Measurements from ENCODE around the gene CRYBA4. TPM values are rescaled to one million over a fixed set of nuclear protein-coding genes. Genes with fewer than 3 reads are reported as not detected.
"Not testable (repeated sequence)": the region's sequence is repeated elsewhere in the genome, so short reads cannot be mapped to it uniquely, and the experiment has no call there.

CRYBA4 gene
- total RNA-seq, 1 donor from 2014 or later: not detected

DNA sequence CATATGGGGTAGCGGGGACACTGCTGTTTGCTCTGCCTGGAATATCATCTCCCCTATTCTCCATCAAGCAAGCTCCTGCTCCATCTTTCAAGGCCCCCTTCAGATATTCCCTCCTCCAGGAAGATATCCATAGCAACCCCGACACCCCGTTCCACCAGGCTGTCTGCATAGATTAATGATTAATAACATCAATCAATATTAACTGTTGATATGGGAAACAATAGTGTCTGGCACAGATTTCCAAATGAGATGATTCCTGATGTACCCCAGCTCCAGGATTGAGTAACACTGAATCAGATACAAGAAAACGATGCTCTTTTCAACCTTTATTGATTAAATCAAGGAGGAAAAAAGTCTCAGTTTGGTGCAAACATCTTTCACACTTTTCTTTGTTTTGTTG, 24.3 kb upstream of the CRYBA4 start:
- ATAC-seq: no peak

DNA sequence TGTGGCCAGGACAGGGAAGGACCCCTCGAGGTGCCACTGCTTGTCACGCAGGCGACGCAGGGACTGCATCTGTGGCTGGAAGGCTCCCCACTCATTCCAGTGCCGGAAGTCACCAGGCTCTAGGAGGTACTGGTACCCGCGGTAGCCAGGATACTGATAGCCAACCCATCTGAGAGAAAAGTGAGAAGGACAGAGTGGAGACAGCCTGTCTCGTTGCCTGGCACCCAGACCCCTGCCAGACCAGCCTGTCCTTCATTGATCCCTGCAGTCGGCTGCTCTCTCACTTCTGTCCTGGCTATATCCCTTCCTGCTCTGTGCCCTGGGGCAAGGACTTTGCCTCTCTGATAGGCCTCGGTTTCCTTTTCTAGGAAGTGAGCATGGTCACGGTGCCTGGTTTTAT, 22.3 kb upstream of the CRYBA4 start:
- no peak for ATAC-seq

DNA sequence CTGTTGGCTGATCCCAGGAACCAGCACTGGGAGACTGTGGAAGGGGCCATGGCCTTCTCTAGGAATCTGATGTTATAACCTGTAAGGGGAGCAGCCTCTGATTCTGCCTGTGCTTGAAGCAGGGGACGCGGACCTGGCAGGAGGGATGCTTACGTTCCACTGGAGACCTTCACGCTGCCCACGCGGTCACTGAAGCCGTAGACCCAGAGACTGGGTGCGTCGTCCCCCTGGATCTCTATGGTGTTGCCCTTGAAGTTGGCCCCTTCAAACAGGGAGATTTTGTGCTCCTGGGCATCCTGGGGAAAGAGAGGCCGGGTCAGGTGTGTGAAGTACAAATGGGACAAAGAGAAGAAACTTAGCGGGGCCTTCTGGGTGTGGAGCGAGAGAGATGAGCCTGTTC, 20.0 kb upstream of the CRYBA4 start:
- ATAC-seq: no peak

DNA sequence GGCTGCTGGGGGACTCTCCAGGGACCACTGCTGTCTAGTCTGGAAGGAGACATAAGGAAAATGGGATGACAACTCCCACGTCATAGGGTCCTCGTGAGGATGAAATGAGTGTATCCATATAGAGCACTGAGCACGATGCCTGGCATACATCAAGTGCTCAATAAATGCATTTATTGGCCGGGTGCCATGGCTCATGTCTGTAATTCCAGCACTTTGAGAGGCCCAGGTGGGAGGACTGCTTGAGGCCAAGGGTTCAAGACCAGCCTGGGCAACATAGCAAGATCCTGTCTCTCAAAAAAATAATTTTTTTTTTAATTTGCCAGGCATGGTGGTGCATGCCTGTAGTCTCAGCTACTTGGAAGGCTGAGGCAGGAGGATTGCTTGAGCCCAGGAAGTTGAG, 19.6 kb upstream of the CRYBA4 start:
- ATAC-seq: no peak

DNA sequence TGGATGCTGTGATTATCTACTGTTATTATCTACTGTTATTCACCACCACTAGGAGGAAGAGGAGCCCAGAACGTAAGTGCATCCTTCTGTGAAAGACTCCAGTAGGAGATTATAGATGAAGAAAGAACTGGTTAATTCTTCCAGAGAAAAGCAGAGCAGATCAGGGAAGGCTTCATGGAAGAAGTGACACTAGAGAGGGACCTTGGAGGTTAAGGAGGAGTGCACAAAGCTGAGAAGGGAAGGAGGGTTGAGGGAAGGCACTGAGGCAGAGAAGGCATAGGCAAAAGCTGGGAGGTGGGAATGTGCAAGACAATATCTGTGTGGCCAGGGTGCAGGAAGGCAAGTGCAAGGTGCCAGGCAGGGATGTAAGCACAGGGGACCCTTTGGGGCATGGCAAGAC, 17.4 kb upstream of the CRYBA4 start:
- ATAC-seq: no peak

DNA sequence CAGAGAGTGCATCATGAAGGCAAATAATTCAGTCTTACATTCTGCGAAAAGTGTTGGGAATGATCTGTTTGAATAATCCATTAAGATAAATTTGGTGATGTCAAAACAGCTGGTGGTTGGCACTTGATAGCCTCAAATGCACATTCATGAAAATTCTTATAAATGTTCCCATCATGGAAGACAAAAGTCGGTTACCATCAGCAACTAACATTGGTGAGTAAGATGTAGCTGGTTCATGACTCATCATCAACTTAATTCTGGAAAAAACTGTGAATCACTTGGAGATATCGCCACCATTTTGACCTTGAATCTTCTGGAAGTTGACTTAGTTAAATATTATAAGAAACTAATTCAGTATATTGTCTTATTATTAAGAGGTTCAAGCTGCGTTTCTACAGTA, 15.2 kb upstream of the CRYBA4 start:
- ATAC-seq: no peak

DNA sequence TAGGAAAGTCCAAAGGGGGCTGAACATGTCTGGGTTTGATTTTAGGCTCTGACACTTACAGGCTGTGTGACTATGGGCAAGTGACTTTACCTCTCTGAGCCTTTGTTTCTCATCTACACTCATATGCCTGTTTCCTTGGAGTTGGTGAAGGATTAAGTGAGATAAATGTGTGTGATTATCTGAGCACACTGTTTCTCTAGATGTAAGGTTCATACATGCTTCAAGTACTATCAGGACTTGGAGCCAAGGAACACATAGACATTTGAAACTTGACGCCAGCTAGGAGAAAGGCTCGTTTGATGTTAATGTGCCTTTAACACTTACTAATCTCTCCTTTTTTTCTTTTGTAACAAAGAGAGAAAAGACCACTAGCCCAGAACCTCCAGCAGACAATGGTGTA, 13.6 kb upstream of the CRYBA4 start:
- ATAC-seq: no peak

DNA sequence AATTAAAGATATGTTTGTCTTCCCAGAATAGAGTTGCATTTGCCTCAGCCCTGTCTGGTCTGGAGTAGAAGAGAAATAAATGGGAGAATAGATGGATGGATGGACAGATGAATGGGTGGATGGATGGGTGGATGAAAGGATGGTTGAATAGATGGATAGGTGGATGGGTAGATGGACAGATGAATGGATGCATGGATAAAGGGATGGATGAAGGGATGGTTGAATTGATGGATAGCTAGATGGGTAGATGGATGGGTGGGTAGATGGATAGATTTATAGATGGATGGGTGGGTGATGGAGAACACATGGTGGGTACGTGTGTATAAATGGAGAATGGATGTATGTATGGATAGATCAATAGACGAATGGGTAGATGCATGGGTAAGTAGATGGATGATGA, 12.5 kb upstream of the CRYBA4 start:
- ATAC-seq: no peak

DNA sequence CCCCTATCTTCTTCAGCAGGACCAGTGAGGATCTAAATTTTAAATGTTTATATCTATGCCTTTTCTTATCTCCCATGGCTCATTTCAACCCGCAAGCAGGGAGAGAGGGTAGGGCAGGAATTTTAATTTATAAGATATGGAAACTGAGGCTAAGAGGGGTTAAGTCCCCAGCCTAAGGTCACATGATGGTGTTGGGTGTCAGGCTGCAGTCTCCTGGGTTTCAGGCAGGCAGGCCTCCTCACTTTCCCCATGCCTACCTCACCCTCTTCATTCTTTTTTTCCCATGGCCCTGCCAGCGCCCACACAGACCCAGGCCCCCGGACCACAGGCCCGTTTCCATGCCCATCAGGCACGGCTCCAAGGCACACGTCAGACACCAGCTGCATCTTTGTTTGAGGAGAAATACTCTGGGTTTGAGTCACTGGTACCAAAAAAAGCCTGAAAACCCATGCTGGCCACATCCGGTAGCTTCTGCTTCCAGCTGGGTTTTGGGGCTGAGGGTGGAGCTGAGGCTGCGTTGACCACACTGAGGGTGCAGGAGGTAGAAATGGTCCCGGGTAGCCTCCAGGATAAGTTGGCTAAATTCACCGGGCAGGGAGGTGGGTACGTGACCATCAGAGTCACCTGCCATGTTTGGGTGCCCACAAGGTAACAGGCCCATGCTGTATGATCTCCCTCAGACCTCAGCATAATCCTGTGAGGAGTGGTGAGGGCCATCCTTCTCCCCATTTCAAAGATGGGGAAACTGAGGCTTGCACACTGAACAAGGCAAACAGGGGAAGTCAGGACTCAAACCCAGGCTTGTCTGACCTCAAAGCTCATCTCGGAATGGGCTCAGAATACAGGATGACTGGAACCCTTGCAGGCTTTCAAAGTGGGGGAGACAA, 11.4 kb upstream of the CRYBA4 start:
- ATAC-seq: no peak

DNA sequence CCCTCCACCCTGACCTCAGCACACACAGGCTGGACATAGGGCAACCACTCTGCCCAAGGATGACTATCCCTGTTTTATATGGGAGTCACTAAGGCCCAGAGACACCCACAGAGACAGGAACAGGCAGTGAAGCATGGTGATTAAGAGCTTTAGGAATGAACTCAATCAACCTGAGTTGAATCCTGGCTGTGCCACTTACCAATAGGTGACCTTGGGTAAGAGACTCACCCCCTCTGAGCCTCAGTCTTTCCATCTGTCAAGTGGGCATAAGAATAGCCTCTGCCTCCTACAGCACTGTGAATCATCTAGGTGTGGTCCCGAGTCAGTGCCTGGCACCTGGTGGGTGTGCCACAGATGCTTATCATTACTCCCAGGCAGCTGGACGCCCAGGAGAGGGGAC, 10.8 kb upstream of the CRYBA4 start:
- ATAC-seq: peak; percentile 32

DNA sequence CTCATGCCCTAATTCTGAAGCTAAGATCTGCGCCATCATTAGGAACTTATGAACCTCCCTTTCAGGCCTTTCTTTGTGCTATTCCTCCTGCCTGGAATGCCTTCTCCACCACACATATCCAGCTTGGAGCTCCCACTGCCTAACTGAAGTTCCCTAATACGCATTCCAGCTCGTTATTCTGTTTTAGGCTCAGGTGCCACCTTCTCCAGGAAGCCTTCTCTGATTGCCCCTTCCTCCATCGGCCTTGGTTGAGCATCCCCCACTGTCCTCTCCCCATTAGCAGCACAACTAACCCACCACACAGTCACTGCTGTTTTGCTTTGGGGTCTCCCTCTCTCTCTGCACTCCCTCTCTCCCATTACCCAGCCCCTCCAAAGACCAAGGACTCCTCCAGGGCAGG, 9.1 kb upstream of the CRYBA4 start:
- ATAC-seq: no peak

DNA sequence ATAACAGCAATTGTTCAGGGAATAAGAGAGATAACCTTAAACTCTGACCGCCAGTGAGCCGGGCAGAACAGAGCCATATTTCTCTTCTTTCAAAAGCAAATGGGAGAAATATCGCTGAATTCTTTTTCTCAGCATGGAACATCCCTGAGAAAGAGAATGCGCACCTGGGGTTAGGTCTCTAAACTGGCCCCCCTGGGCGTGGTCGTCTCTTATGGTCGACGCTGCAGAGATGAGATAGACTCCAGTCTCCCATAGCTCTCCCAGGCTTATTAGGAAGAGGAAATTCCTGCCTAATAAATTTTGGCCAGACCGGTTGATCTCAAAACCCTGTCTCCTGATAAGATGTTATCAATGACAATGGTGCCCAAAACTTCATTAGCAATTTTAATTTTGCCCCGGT, 8.0 kb upstream of the CRYBA4 start:
- not testable (repeated sequence) for ATAC-seq

DNA sequence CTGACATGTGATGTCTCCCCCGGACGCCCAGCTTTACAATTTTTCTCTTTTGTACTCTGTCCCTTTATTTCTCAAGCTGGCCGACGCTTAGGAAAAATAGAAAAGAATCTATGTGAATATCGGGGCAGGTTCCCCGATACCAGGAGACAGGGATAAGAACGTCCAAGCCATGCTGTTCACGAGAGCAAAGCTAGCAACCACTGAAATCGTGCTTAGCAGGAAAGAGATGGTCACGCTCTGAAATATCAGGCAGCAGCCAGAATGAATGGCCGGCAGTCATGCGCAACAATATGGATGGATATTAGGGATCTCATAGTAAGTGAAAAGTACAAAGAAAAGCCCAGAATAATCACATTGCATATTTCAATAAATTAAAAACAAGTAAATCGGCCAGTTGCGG, 7.4 kb upstream of the CRYBA4 start:
- no peak for ATAC-seq

DNA sequence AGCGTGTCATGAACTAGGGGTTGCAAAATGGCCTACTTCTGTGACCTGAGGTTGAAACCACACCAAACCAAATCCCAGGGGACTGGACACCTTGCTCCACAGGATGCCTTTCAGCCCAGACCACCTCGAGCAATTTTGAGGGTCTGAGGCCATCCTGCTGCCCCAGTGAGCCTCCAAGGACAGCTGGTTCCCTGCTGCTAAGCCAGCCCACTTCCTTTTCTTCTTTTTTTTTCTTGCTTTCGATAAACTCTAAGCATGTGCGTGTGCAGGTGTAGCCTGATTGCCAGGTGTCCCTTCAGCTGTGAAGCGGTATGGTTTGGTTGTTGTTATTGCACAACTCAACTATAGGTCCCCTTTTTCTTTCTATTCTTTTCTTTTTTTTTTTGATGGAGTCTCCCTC, 6.6 kb upstream of the CRYBA4 start:
- no peak for ATAC-seq

DNA sequence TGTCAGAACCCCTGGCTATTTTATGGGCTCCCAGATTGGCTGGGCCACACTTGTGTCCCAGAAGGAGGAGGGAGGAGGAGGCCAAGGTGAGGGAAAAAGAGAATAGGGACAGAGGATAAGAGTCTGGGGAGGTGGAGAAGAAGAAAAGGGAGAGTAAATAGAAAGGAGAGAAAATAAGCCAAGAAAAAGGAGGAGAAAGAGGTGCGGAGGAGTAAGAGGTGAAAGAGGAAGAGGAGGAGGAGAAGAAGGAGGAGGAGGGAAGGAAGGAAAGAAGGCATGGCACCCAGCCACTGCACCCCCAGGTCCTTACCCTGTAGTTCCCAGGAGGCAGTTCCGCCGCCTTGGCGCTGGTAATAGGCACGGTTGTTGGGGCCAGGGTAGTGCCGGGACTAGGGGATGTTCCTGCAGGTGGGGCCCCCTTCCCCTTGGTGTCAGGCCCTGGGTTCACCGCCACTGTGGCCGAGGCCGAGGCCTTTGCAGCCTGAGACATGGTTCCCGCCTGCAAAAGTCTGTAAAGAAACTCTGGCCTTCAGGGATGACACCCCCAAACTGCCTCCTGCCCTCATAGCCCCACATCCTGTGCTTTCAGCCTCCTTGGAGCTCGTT, 5.8 kb upstream of the CRYBA4 start:
- no peak for ATAC-seq

DNA sequence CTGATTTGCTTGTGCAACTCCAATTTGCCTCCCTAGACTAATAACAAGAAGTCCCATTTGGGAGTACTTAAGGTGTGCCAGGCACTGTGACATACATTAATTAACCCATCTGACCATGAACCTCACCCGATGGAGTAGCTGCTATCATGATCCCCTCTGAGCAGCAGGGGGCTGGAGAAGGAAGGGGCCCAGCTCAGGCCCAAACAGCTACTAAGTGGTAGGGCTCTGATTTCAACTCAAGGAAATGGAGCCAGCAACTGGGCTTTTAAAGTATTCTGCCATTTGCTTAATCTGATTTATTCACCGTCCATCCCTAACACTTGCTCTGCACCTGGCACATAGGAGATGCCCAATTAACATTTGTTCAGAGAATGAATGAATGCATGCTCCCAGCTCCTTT, 5.1 kb upstream of the CRYBA4 start:
- no peak for ATAC-seq

DNA sequence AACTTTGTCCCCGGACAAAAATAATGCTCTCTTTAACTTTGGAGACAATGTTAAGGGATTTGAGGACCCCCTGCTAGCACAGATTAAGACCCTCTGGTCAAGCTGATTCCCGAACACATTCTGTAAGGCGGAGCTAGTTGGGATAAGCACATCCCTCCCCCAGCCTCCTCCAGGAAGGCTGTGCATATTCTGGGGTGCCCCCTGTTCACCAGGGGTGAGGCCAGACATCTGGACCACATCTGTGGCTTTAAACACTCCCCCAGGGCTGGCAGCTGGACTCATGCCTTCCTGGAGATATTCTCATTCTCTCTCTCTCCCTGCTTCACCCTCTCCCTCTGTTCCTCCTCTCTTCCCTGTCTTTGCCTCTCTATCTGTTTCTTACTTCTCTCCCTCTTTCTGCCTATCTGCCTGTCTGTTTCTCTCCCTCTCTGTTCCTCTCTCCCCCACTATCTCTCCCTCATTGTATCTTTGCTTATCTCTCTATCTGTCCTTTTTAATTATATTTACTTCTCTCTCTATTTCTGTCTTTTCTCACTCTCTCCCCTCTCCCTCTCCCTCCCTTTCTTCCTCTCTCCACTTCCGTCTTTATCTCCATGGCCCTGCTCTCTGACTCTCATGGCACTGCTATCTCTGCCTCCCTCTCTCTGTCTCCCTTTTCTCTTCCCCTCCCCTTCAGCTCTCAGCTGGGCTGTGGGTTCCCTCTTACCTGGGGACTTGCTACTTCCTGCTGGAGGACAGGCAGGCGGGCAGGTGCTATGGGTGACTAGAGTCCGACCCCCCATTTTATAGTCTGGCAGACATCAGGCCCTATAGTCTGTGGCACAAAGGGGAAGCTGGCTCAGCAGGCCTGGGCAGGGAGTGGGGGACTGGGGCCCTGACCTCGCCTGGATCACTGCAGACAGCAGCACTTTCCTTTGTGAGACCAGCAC, 4.2 kb upstream of the CRYBA4 start, which contains the start of gene CRYBB1:
Gene CRYBB1 (minus strand): TSS at position 757 of the 929 bp plus-strand sequence. CDS start 1,708 bp downstream, outside the sequence.
- no peak for ATAC-seq

DNA sequence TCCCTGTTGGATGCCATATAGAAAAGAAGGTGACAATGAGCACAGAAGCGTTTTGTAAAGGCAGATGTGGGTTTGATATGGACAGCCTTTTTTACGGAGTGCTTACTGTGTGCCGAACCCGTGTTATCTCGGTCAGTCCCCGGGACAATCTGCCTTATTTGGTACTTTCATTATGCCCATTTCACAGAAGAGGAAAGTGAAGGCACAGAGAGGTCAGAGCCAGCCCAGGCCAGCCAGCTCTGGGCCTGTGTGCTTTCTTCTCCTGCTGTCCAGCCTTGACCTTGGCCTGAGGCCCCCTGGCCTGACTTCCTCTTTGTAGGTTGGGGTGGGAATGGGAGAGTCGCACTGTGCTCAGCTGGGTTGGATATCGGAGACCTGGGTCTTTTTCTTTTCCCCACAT, 3.3 kb upstream of the CRYBA4 start:
- no peak for ATAC-seq

DNA sequence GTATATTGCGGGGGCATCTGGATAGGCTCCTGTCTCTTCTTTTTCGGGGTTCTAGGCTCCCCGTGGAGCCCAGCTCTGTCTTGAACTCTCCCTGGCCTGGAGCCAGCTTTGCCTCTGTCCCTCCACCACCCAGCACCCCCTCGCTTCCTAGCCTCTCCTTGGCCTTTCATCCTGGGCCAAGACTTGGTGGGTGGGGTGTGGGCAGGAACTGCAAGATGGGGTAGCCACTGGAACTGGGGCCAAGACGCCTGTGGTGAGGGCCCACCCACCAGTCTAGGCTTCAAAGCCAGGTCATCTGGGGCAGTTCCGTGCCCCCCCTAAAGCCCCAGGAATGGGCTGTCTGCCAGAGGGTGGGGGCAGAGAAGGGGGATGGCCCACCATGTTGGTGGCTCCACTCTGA, 2.3 kb upstream of the CRYBA4 start:
- peak; percentile 14 for ATAC-seq

DNA sequence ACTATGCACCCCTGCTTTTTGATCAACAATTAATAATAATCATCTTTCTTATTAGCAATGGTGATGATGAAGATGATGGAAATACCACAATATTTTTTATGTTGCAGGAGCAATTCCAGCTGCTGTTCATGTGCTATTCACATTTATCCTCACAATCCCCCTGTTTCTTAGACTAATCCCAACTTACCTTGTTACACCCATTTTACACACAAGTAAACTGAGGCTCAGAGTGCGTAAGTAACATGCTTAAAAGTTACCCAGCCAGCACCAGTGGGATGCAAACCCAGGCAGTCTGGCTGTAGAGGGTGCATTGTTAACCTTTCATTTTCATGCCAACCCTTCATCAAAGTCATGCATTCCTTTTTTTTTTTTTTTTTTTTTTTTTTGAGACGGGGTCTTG, 1.6 kb upstream of the CRYBA4 start:
- no peak for ATAC-seq

DNA sequence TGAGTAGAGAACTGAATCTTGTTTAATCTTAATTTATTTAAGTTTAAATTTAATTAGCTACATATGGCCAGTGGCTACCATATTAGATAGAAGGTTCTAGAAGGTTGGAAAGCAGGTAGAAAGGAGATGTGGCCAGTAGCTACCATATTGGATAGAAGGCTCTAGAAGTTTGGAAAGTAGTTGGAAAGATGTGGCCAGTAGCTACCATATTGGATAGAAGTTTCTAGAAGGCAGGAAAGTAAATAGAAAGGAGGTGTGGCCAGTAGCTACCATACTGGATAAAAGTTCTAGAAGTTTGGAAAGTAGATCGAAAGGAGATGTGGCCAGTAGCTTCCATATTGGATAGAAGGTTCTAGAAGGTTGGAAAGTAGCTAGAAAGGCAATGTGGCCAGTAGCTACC, 2.2 kb downstream of the CRYBA4 start:
- no peak for ATAC-seq

DNA sequence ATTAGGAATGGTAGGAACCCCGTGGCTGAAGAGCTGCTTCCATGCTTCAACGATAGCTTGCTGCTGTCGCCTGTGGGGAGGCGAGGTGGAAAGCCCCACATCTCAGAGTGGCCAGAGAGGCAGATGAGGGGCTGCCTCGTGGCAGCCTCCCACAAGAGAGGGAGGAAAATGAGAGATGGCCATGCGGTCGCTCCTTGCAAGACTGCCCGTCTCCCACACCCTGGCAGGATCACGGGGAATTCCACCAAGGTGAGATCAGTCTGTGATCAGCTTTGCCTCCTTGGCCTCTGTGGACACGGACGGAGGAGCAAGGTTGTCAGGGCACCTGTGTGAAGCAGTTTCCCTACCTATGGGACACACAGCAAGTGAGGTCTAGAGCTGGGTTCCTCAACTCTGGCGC, 3.0 kb downstream of the CRYBA4 start:
- ATAC-seq: no peak

Data from esophagus mucosa (tissue), 1 donor.